Mucosa of rectum (tissue), 2 donors: ENCODE results near the gene CAD.
A peak's percentile ranks its signal among the peaks of the same experiment; 100 is the strongest.

Experiments used
- H3K27ac ChIP-seq, 2 donors: one replicate each; pipeline ENCODE4 v1.7.0; 2013; ENCODE audit warnings: inconsistent platforms in 2 of 2, low read depth in 2 of 2, low read length in 2 of 2
- H3K27me3 ChIP-seq, 2 donors: one replicate each; pipeline ENCODE4 v1.7.0; 2013; ENCODE audit warnings: low read length in 2 of 2; ENCODE audit not compliant: control insufficient read depth in 2 of 2, insufficient read depth in 2 of 2
- H3K36me3 ChIP-seq, 2 donors: one replicate each; pipeline ENCODE4 v1.7.0; 2013; ENCODE audit warnings: low read length in 2 of 2; ENCODE audit not compliant: control insufficient read depth in 2 of 2, insufficient read depth in 2 of 2
- H3K4me1 ChIP-seq, 2 donors: one replicate each; pipeline ENCODE4 v1.7.0; 2013; ENCODE audit warnings: low read length in 2 of 2, mild to moderate bottlenecking in 1 of 2; ENCODE audit not compliant: control insufficient read depth in 2 of 2, insufficient read depth in 2 of 2
- H3K4me3 ChIP-seq, 2 donors: one replicate each; pipeline ENCODE4 v1.7.0; 2013; ENCODE audit warnings: low read length in 2 of 2
- H3K9ac ChIP-seq, 2 donors: one replicate each; pipeline ENCODE4 v1.7.0; 2013; ENCODE audit warnings: low read length in 2 of 2, low read depth in 1 of 2, mild to moderate bottlenecking in 1 of 2
- H3K9me3 ChIP-seq, 2 donors: one replicate each; pipeline ENCODE4 v1.7.0; 2013; ENCODE audit warnings: low read length in 2 of 2; ENCODE audit not compliant: control insufficient read depth in 2 of 2
- donor health status: healthy.
- donor health status: Normal muscosa, but diverticular disease.

The CAD gene

DNA sequence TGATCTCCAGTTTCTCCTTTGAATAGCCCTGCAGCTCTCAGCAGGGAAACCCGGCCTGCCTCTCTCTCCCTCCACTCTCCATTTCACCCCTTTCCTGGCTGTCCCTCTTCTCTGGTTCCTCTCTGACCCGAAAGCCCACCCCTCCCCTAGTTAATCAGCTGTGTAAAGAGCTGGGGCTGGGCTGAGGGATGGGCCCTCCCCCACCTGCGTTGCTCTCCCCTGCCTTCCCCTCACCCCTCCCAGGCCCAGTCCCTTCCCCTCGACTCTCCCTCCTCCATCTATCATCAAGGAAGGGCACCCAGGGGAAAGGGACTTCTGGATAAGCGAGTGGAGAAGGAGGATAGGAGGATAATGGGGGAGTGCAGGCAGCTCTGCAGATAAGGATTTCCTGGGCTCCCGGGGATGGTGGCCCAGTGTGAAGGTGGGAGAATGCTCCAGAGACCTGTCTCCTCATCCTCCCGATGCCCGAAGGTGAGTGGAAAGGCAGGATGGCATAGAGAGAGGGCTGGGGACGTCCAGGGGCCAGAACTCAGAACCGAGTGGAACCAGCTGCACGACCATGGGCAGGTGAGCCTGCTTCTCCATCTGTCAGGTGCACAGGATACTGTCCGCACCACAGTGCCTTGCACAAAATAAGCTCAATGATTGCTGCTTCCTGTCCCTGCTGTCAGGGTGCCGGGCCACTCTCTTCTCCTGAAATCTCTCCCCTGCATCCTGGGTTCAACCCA lies 33.6 kb downstream of the CAD start:
- H3K9ac ChIP-seq = no peak overlapping the region

DNA sequence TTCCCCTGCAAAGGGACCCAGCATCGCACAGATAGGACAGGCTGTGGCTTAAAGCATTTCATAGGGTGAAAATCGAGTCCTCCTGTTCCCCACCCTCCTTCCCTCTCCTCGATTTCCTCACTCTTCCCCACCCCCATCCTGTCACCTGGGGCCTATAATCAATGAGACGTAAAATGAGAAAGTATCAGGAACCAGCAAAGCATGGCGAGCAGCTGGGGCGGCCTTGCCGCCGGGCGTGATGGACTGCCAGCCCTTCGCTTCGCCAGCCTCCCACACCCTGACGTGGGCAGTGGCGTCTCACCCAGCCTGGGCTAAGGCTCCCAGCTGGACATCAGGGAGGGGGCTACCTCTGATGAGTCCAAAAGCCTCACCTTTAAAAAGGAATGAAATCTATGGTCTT lies 34.6 kb downstream of the CAD start:
- peaks cover 0 to 5% of the 10 kb centered on the region in 2 donors for H3K4me1 ChIP-seq
- H3K27ac ChIP-seq = no peak overlapping the region
- no peaks in the 10 kb centered on the region for H3K36me3 ChIP-seq
- no peaks in the 10 kb centered on the region for H3K9me3 ChIP-seq
- no peak overlapping the region for H3K4me3 ChIP-seq
- no peak overlapping the region for H3K9ac ChIP-seq
- H3K27me3 ChIP-seq = peaks cover 16 to 21% of the 10 kb centered on the region in 2 donors

More for the DNA sequence above, 33.6 kb downstream of the CAD start:
- no peak overlapping the region for H3K4me3 ChIP-seq
- no peaks in the 10 kb centered on the region for H3K36me3 ChIP-seq
- peaks cover 0 to 5% of the 10 kb centered on the region in 2 donors for H3K4me1 ChIP-seq
- H3K27ac ChIP-seq = no peak overlapping the region
- no peaks in the 10 kb centered on the region for H3K9me3 ChIP-seq
- peaks cover 14 to 16% of the 10 kb centered on the region in 2 donors for H3K27me3 ChIP-seq

DNA sequence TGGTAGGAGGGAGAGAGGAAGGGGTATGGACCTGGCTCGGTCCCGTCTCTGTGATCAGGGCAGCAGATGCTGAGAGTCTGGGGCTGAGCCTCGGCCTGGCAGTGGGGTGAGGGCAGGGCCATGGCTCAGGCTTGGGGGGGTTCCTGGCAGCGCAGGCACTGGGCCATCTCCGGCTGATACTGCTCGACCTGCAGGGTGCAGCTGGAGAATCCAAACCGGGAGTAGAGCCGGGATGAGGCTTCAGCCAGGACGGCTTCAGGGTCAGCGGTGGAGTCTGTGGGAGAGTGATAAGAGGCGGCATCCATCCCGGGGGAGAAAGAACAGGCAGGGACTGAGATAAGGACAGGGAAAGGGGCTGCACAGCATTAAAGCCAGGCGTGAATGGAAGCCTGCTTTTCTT lies 38.0 kb downstream of the CAD start:
- Histone ChIP-seq H3K36me3 (no peaks in the 10 kb centered on the region), H3K4me1 (peaks cover 0 to 3% of the 10 kb centered on the region in 2 donors), H3K27me3 (peaks cover 24 to 33% of the 10 kb centered on the region in 2 donors), H3K9me3 (no peaks in the 10 kb centered on the region), H3K9ac (no peak overlapping the region), H3K4me3 (no peak overlapping the region), H3K27ac (no peak overlapping the region)

DNA sequence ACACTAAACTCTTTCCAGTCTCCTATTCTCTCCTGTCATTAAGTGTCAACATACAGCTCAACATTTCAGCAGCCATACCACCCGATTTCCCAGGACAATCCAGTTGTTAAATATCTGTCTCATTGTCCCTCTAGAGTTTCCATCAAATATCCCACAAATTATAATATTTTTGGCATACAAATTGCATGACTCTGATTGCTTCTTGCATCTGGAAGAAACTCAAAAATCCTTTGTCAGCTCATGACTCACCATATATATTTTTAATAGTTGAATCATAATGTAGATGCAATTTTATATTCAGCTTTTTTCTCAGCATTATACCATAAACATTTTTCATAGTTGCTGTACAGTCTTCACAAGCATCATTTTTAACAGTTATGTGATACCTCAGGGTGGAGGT lies 38.5 kb downstream of the CAD start:
- no peak overlapping the region for H3K9ac ChIP-seq
- H3K27me3 ChIP-seq = peaks cover 27 to 37% of the 10 kb centered on the region in 2 donors

DNA sequence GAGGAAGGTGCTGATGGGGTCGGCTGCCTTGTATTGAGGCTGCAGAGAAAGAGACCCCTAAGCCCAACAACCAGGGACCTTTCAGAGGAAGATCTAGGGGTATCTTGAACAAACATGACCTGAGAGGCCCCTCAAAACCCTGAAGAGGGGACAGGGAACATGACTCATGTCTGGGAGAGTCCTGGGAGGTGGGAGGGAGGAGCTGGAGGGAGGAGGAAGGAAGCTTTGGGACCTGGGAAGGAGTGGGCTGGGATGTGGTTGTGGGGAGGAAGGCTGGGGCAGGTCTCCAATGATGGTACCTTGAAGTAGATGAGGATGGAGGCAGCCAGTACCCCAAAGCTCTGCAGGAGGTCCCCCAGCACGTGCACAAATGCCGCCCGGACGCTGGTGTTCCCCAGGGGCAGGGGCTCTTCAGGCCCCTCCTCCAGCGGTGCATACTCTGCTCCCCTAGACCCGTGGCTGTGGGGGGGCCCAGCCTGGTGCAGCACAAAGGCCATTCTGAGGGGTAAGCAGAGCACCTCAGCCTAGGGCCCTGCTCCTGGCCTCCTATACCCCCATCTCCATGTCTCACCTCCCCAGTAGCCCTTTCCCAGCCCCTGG lies 39.8 kb downstream of the CAD start:
- peaks cover 32 to 44% of the 10 kb centered on the region in 2 donors for H3K27me3 ChIP-seq
- no peak overlapping the region for H3K27ac ChIP-seq
- H3K9ac ChIP-seq = no peak overlapping the region

More for the DNA sequence above, 38.5 kb downstream of the CAD start:
- no peak overlapping the region for H3K27ac ChIP-seq
- H3K4me3 ChIP-seq = no peak overlapping the region
- H3K9me3 ChIP-seq = no peaks in the 10 kb centered on the region
- H3K4me1 ChIP-seq = no peaks in the 10 kb centered on the region
- no peaks in the 10 kb centered on the region for H3K36me3 ChIP-seq

DNA sequence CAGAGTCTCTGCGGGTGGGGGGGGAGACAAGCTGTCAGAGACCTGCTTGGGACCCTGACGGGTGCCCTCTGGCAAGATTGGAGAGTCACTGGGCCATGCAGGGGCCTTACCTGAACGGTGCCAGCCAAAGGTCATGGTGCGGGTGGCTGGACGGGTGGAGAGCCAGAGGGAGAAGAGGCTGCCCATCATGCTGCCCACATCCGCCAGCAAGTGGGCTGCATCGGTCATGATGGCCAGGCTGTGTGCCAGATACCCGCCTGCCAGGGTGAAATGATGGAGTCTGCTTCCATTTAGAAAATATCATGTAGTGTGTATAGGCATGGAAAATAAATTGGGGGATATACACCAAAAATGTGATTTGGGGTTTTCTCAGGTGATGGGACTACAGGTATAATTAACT lies 40.9 kb downstream of the CAD start:
- H3K36me3 ChIP-seq = no peaks in the 10 kb centered on the region
- no peak overlapping the region for H3K27ac ChIP-seq
- no peak overlapping the region for H3K9ac ChIP-seq
- peaks cover 3 to 5% of the 10 kb centered on the region in 2 donors for H3K4me1 ChIP-seq
- H3K27me3 ChIP-seq = peaks cover 36 to 51% of the 10 kb centered on the region in 2 donors
- no peaks in the 10 kb centered on the region for H3K9me3 ChIP-seq
- no peak overlapping the region for H3K4me3 ChIP-seq

More for the DNA sequence above, 39.8 kb downstream of the CAD start:
- Histone ChIP-seq H3K36me3 (no peaks in the 10 kb centered on the region), H3K9me3 (no peaks in the 10 kb centered on the region), H3K4me1 (no peaks in the 10 kb centered on the region), H3K4me3 (no peak overlapping the region)

DNA sequence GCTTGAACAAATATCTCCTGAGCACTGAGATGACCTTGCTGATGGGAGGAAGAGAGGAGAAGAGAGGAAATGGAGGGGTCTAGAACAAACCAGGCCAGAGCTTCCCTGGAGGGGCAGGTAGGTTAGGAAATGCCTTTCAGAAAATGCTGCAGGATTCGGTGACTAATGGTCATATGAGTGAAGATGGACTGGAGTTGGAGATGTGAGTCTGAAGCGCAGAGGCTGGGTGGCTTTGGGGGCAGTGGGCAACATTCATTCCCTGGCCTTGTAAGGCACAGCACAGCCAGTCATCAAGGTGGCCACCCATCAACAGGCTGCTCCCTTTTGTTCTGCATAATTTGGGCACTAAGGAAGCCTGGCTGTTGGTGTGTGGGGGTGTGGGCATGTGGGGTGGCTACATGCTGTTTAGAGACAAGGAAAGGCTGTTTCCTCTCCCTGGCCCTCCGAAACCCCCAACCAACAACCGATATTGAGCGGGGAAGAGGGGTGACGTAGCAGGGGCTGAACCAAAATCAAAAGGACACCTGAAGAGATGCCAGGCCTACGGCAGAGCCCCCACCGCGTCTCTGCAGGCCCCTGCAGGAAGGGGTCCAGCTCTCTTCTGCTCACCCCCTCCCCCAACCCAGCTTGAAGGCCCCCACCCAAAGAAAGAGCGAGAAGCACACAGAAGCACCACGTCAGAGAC lies 44.2 kb downstream of the CAD start:
- H3K27me3 ChIP-seq = peaks cover 58 to 78% of the 10 kb centered on the region in 2 donors
- H3K9me3 ChIP-seq = no peaks in the 10 kb centered on the region
- H3K36me3 ChIP-seq = no peaks in the 10 kb centered on the region
- H3K9ac ChIP-seq = no peak overlapping the region
- no peak overlapping the region for H3K27ac ChIP-seq
- H3K4me1 ChIP-seq = peaks cover 15 to 18% of the 10 kb centered on the region in 2 donors
- H3K4me3 ChIP-seq = no peak overlapping the region

DNA sequence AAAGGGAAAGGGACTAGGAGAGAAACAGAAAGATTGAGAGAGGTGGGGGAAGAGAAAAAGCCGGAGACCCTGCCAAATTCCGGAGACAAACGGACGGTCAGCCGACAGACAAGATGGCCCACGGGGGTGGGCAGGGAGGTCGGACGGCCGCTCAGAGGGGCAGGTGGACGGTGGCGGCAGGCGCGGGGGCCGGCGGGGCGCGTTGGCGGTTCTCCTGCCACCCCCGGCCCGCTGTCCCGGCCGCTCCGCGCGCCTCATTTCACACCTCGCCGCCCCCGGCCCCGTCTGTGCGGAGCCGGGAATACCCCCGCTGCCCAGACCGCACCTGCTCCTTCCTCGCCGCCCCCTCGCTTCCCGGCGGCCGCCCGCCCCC lies 44.7 kb downstream of the CAD start:
- Histone ChIP-seq H3K36me3 (no peaks in the 10 kb centered on the region), H3K4me1 (peaks cover 15 to 18% of the 10 kb centered on the region in 2 donors), H3K27me3 (peaks cover 55 to 76% of the 10 kb centered on the region in 2 donors), H3K4me3 (no peak overlapping the region), H3K9me3 (no peaks in the 10 kb centered on the region), H3K9ac (no peak overlapping the region), H3K27ac (no peak overlapping the region)

DNA sequence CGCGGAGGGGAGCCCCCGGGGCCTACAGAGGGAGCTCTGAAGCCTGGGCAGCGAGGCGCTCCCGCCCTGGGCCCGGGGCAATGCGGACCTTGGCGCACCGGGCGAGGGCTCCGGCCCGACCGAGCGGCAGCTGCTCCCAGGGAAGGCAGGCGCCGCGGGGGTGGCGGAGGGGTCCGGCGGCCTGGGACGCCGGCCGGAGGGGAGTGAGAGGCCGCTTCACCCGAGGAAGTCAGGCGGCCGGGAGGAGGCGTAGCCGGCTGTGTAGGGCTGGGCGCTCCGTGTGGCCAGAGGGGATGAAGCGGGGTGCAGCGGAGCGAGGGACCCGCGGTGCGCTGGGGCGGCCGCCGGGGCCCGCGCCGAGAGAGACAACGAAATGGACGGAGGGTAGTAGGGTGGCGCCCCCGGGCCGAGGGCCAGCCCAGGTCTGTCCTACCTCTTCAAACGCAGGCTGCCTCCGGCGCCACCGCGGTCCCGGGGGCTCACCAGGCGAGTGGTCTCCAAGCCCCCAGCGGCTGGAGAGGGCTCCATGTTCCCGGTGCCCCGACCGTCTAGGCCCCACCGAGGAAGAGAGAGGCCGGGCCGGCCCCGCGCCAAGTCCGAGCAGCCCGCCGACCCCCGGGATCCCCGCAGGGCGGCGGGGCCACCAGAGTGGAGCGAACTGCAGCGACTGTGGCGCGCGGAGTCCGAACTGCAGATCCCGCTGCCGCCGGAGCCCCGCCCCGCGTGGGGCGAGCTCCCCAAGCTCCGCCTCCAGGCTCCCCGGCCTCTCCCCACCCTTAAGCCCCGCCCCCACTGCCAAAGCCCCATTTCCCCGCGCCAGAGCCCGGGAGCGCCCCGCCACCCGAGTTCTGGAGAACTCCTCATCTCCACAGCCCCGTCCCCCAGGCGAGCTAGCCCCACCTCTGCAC lies 45.5 kb downstream of the CAD start, which contains the start of gene SLC30A3:
TSS of gene SLC30A3 (minus strand) at position 669 of the 908 bp plus-strand sequence. CDS start at position 528, 141 bp downstream.
- Histone ChIP-seq H3K27me3 (peaks cover 60 to 71% of the 10 kb centered on the region in 2 donors), H3K27ac (no peak within 1 kb of the TSS), H3K4me1 (peaks cover 15 to 18% of the 10 kb centered on the region in 2 donors), H3K9me3 (no peaks in the 10 kb centered on the region), H3K9ac (no peak within 1 kb of the TSS), H3K36me3 (no peaks in the 10 kb centered on the region), H3K4me3 (peak within 1 kb of the TSS; percentile 48)
